Upper lobe of left lung (tissue), 4 donors: ENCODE results near the gene SMC5.

Source experiments
- CTCF ChIP-seq, 6 experiments: fragments of 450-650 bp in 4 of 6; fragments of 200-600 bp in 2 of 6; sonication (generic) in 2 of 6; IDR thresholded peaks; one replicate each; pipeline ENCODE4 v1.5.1; 2016 to 2019; ENCODE audit warnings: antibody characterized with exemption in 6 of 6
- POLR2A ChIP-seq, 4 donors: fragments of 450-650 bp; IDR thresholded peaks; one replicate each; pipeline ENCODE4 v1.5.1; 2016 to 2017; ENCODE audit warnings: antibody characterized with exemption in 4 of 4, mild to moderate bottlenecking in 2 of 4
- POLR2AphosphoS5 ChIP-seq, 2 donors: sonication (generic); formaldehyde crosslinking; IDR thresholded peaks; one replicate each; pipeline ENCODE4 v1.5.1; 2017; ENCODE audit warnings: antibody characterized with exemption in 2 of 2

DNA sequence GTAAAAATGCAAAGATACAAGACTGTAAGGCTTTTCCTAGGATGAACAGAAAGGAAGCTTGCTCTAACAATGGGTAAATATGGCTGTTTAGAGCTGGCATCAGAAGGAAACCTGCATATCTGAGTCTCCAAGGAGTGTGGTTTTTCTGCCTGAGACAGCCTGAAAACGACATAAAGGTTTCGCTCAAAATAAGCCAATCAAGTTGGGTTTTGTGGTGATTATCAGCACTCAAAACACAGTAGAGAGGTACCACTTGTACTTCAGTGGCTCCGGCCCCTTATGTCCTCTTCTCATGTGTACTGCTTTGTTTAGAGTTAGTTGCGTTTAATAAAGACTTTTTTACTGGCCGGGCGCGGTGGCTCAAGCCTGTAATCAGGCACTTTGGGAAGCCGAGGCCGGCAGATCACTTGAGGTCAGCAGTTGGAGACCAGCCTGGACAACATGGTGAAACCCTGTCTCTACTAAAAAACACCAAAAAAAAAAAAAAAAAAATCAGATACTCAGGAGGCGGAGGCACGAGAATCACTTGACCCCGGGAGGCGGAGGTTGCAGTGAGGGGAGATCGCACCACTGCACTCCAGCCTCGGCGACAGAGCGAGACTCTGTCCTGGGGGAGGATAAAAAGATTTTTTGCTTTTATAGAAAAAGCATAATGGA, 116.3 kb downstream of the SMC5 start:
- TF ChIP-seq CTCF (IDR thresholded peaks at IDR 0.05), result no peak
- no peak for TF ChIP-seq POLR2AphosphoS5 (IDR thresholded peaks at IDR 0.05)
- peak in 1 of 4 donors; percentile 39 for TF ChIP-seq POLR2A (IDR thresholded peaks at IDR 0.05)
